HepG2 (cell line): ENCODE measurements around the gene MYO9A. TPM values are rescaled to one million over a fixed set of nuclear protein-coding genes. Genes with fewer than 3 reads are reported as not detected.

Source experiments
- ATAC-seq: fragments of 200-7000 bp; cut with Tn5 transposase; 3 replicates; pipeline ENCODE4 v1.9.1; 2020; ENCODE audit warnings: mild to moderate bottlenecking, moderate library complexity
- BruUV-seq: library from RNA; stranded (reverse); fragments of 400-500 nt; replicated peaks from 2 replicates; lab custom pipeline; 2021; lab: Mats Ljungman, UMichigan
- CTCF ChIA-PET: fragments of 300-600 bp; formaldehyde crosslinking; extraction: SDS; loops from one replicate; lab custom pipeline; 2021; ENCODE audit warnings: low total read pairs, inconsistent platforms, low intra/inter-chr PET ratio; lab: Yijun Ruan, JAX
- POLR2A ChIA-PET: fragments of 350-600 bp; sonication (Branson Sonifier 250); formaldehyde crosslinking; loops from one replicate; lab custom pipeline; 2020; ENCODE audit warnings: antibody characterized with exemption, inconsistent platforms; lab: Yijun Ruan, JAX
- DNase-seq: peaks from one replicate; pipeline ENCODE4 v3.0.0-alpha.2; 2015; ENCODE audit warnings: low spot score
- FAIRE-seq: peaks from 3 replicates; lab custom pipeline; 2011; peaks lifted over from hg19 to GRCh38; lab: Jason Lieb, UNC
- H2AFZ ChIP-seq: one replicate; pipeline ENCODE4 v1.6.1; 2011; ENCODE audit warnings: low read length, inconsistent platforms
- H3K27ac ChIP-seq: fragments of 300-600 bp; 3 replicates; pipeline ENCODE4 v1.8.0; 2011; ENCODE audit warnings: mixed run types, mild to moderate bottlenecking, mixed read lengths, low read length, inconsistent platforms; ENCODE audit not compliant: insufficient read depth; ENCODE audit errors: extremely low read length
- H3K27me3 ChIP-seq, 2 experiments: fragments of 200-600 bp in 1 of 2; 2 replicates in 1 of 2; 3 replicates in 1 of 2; pipeline versions ENCODE4 v1.6.0 to v1.8.0; 2011; ENCODE audit warnings: low read length in 2 of 2, mild to moderate bottlenecking in 2 of 2, moderate library complexity in 2 of 2, inconsistent platforms in 1 of 2; ENCODE audit not compliant: insufficient read depth in 2 of 2, control insufficient read depth in 1 of 2
- H3K36me3 ChIP-seq, 2 experiments: fragments of 200-600 bp in 1 of 2; replicated peaks in 1 of 2; 2 replicates in 1 of 2; 3 replicates in 1 of 2; pipeline versions ENCODE4 v1.5.1 to v1.8.0; 2011; ENCODE audit warnings: low read length in 2 of 2, inconsistent platforms in 1 of 2; ENCODE audit not compliant: insufficient read depth in 2 of 2, control insufficient read depth in 1 of 2
- H3K4me1 ChIP-seq: 2 replicates; pipeline ENCODE4 v1.5.1; 2012; ENCODE audit warnings: low read length, inconsistent platforms; ENCODE audit not compliant: insufficient read depth
- H3K4me2 ChIP-seq: 2 replicates; pipeline ENCODE4 v1.6.0; 2011; ENCODE audit warnings: low read depth, low read length, inconsistent platforms
- H3K4me3 ChIP-seq, 3 experiments: fragments of 200-600 bp in 1 of 3; sonication (generic), shearing (Covaris generic) in 1 of 3; replicated peaks in 1 of 3; 2 replicates each; pipeline ENCODE4 v1.5.1; 2011 to 2016; ENCODE audit warnings: low read length in 3 of 3, inconsistent platforms in 2 of 3, low read depth in 2 of 3, mild to moderate bottlenecking in 2 of 3, control low read depth in 1 of 3, mixed read lengths in 1 of 3; ENCODE audit not compliant: insufficient read depth in 1 of 3
- H3K79me2 ChIP-seq: one replicate; pipeline ENCODE4 v1.6.1; 2011; ENCODE audit warnings: low read length, inconsistent platforms; ENCODE audit not compliant: insufficient read depth
- H3K9ac ChIP-seq: 2 replicates; pipeline ENCODE4 v1.6.0; 2011; ENCODE audit warnings: mild to moderate bottlenecking, low read depth, low read length, inconsistent platforms; ENCODE audit not compliant: insufficient read depth
- H3K9me3 ChIP-seq: 2 replicates; pipeline ENCODE4 v1.5.1; 2012; ENCODE audit warnings: mild to moderate bottlenecking, low read length
- H4K20me1 ChIP-seq: 2 replicates; pipeline ENCODE4 v1.6.0; 2011; ENCODE audit warnings: inconsistent platforms, mild to moderate bottlenecking, low read length, moderate library complexity; ENCODE audit not compliant: insufficient read depth
- EZH2 ChIP-seq: conservative IDR thresholded peaks from 2 replicates; pipeline ENCODE4 v1.6.1; 2012; ENCODE audit warnings: mild to moderate bottlenecking, low read depth, low read length, moderate library complexity
- GTF2F1 ChIP-seq: fragments of 150-350 bp; IDR thresholded peaks from 2 replicates; pipeline ENCODE4 v1.6.1; 2014; ENCODE audit warnings: low read length
- HES4 ChIP-seq: sonication (generic); formaldehyde crosslinking; IDR thresholded peaks from 2 replicates; pipeline ENCODE4 v1.9.0; 2021; ENCODE audit warnings: mild to moderate bottlenecking, missing genetic modification reagents, borderline replicate concordance
- MTA3 ChIP-seq: sonication (generic); formaldehyde crosslinking; IDR thresholded peaks from 2 replicates; pipeline ENCODE4 v1.4.0; 2020; ENCODE audit warnings: missing genetic modification reagents
- NR1H2 ChIP-seq: sonication (generic); formaldehyde crosslinking; IDR thresholded peaks from 2 replicates; pipeline ENCODE4 v1.8.1; 2022; ENCODE audit warnings: low read depth, missing genetic modification reagents, borderline replicate concordance
- RFX3 ChIP-seq: IDR thresholded peaks from 2 replicates; pipeline ENCODE4 v1.6.1; 2016; ENCODE audit warnings: missing biosample characterization, missing genetic modification reagents
- SP2 ChIP-seq: sonication (generic); formaldehyde crosslinking; IDR thresholded peaks from 2 replicates; pipeline ENCODE4 v1.5.1; 2020; ENCODE audit warnings: mild to moderate bottlenecking, missing genetic modification reagents
- U2AF2 ChIP-seq: fragments of 200-400 bp; formaldehyde crosslinking; IDR thresholded peaks from 2 replicates; pipeline ENCODE4 v1.6.1; 2017; ENCODE audit warnings: low read depth, mild to moderate bottlenecking, low read length
- ZNF446 ChIP-seq: sonication (generic); formaldehyde crosslinking; IDR thresholded peaks from 2 replicates; pipeline ENCODE4 v1.5.0; 2020; ENCODE audit warnings: mild to moderate bottlenecking, missing genetic modification reagents
- ZNF672 ChIP-seq: sonication (generic); formaldehyde crosslinking; IDR thresholded peaks from 2 replicates; pipeline ENCODE4 v1.8.1; 2022; ENCODE audit warnings: missing genetic modification reagents
- WGBS: methylation state at CpG from one replicate; pipeline ENCODE4 v1.1.6; 2017; ENCODE audit warnings: low lambda C conversion rate; 5-methylcytosine and 5-hydroxymethylcytosine counted together
- in situ Hi-C: cut with HindIII; loops from 2 replicates; pipeline ENCODE4 v1.10.0; 2017; ENCODE audit warnings: low pct_unique_long_range_greater_than_20kb; ENCODE audit not compliant: extremely low pct_ligation_motif_present
- intact Hi-C: fragments of 100-400 bp; cut with micrococcal nuclease; formaldehyde crosslinking; loops from one replicate; pipeline ENCODE4 v1.10.0; 2022; ENCODE audit not compliant: unreplicated experiment
- polyA plus RNA-seq, 8 experiments: library from polyadenylated mRNA; depleted of rRNA in 3 of 8; stranded (reverse) in 7 of 8; unstranded in 1 of 8; fragments of >200 nt; fragmentation: Illumina TruSeq in 4 of 8; extraction: Trizol in 4 of 8; gene quantifications; 2 replicates each; pipeline versions ENCODE4 v1.2.1 to v1.2.3, GENCODE V29; 2011 to 2016; ENCODE audit warnings: low read depth in 4 of 8, missing spikeins in 1 of 8, mixed read lengths in 1 of 8; ENCODE audit not compliant: insufficient read depth in 1 of 8
- total RNA-seq, 5 experiments: library from RNA; depleted of rRNA; stranded (reverse); fragments of >200 nt; fragmentation: Illumina TruSeq; extraction: Trizol; gene quantifications; 2 replicates each; pipeline ENCODE4 v1.2.3, GENCODE V29; 2016; ENCODE audit warnings: low read depth in 1 of 5
- TF ChIP-seq, protein P1 (sequence below): sonication (generic); formaldehyde crosslinking; IDR thresholded peaks from 2 replicates; pipeline ENCODE4 v1.5.0; 2020; ENCODE audit warnings: mild to moderate bottlenecking, missing genetic modification reagents
- TF ChIP-seq, protein P2 (sequence below): sonication (generic); formaldehyde crosslinking; IDR thresholded peaks from 2 replicates; pipeline ENCODE4 v1.4.0; 2020; ENCODE audit warnings: missing genetic modification reagents
- TF ChIP-seq, protein P3 (sequence below): sonication (generic); formaldehyde crosslinking; IDR thresholded peaks from 2 replicates; pipeline ENCODE4 v1.5.0; 2020; ENCODE audit warnings: mild to moderate bottlenecking, missing genetic modification reagents, borderline replicate concordance
- TF ChIP-seq, protein P4 (sequence below): sonication (generic); formaldehyde crosslinking; conservative IDR thresholded peaks from 2 replicates; pipeline ENCODE4 v1.4.0; 2020; ENCODE audit warnings: missing genetic modification reagents

Gene MYO9A
- total and polyA plus RNA-seq, 2 of the 13 experiments (the other 11 are each of a cell fraction or from before 2014, with no cell fraction given), result 4.8 to 15.3 TPM

DNA sequence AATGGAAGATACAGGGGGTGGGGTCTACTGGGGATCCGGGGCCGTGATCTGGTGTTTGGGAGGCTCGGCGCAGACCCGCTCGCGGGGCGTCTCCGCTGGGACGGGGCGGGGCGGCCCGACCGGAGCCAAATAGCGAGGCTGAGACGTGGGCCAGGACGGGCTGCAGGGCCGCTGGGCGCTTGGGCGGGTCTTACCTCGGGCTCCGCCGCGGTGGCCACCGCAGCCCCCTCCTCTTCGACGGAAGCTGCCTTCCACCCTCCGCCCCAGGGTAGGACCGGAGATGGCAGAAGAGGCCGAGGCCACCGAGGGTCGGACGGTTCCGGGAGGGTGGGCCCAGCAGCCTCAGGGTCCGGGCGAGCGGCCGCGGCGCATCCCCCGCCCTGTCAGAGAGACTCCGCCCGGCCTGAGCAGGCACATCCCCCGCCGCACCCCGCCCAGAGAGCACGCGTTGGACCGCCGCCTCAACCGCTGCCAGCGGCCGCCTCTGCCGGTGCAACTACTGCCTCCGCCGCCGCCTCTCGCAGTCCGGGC, 399 bp downstream of the MYO9A start:
- BruUV-seq, result no TSS peak
- intact Hi-C loops (no loop called here), in situ Hi-C loops (no loop called here)
- Histone ChIP-seq H3K36me3 (no peaks in the 10 kb centered on the region), H2AFZ (no peak overlapping the region), H3K9me3 (no peaks in the 10 kb centered on the region), H3K4me3 (peak overlapping the region; percentile 74 to 95 (median 93)), H3K27me3 (no peaks in the 10 kb centered on the region), H3K9ac (peak overlapping the region; percentile 70), H3K27ac (peak overlapping the region; percentile 73), H3K4me2 (peak overlapping the region; percentile 96), H3K4me1 (peaks cover 26% of the 10 kb centered on the region), H3K79me2 (peaks cover 13% of the 10 kb centered on the region), H4K20me1 (no peaks in the 10 kb centered on the region)
- POLR2A ChIA-PET, result interaction anchor here (0.6 to 1.5 kb wide), 7 partner anchors 13 to 339 kb away, joined by 3 to 5 read pairs (median 3); no protein-coding TSS in a partner anchor
- whole genome bisulfite sequencing, result no CpG with 5 or more reads among the region's 59 CpGs
- FAIRE-seq, result no peak
- DNase-seq, result peak; percentile 32
- peak; percentile 83 for ATAC-seq
- CTCF ChIA-PET, result no interaction called here
- TF ChIP-seq, protein P1, sequence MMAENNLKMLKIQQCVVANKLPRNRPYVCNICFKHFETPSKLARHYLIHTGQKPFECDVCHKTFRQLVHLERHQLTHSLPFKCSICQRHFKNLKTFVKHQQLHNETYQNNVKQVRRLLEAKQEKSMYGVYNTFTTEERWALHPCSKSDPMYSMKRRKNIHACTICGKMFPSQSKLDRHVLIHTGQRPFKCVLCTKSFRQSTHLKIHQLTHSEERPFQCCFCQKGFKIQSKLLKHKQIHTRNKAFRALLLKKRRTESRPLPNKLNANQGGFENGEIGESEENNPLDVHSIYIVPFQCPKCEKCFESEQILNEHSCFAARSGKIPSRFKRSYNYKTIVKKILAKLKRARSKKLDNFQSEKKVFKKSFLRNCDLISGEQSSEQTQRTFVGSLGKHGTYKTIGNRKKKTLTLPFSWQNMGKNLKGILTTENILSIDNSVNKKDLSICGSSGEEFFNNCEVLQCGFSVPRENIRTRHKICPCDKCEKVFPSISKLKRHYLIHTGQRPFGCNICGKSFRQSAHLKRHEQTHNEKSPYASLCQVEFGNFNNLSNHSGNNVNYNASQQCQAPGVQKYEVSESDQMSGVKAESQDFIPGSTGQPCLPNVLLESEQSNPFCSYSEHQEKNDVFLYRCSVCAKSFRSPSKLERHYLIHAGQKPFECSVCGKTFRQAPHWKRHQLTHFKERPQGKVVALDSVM, result no peak
- TF ChIP-seq GTF2F1, result no peak
- TF ChIP-seq, protein P2, sequence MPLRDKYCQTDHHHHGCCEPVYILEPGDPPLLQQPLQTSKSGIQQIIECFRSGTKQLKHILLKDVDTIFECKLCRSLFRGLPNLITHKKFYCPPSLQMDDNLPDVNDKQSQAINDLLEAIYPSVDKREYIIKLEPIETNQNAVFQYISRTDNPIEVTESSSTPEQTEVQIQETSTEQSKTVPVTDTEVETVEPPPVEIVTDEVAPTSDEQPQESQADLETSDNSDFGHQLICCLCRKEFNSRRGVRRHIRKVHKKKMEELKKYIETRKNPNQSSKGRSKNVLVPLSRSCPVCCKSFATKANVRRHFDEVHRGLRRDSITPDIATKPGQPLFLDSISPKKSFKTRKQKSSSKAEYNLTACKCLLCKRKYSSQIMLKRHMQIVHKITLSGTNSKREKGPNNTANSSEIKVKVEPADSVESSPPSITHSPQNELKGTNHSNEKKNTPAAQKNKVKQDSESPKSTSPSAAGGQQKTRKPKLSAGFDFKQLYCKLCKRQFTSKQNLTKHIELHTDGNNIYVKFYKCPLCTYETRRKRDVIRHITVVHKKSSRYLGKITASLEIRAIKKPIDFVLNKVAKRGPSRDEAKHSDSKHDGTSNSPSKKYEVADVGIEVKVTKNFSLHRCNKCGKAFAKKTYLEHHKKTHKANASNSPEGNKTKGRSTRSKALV (CRISPR knock-in tag), result 0 out of 2 replicates have a peak, but pooled peaks have one; percentile 22
- TF ChIP-seq, protein P3, sequence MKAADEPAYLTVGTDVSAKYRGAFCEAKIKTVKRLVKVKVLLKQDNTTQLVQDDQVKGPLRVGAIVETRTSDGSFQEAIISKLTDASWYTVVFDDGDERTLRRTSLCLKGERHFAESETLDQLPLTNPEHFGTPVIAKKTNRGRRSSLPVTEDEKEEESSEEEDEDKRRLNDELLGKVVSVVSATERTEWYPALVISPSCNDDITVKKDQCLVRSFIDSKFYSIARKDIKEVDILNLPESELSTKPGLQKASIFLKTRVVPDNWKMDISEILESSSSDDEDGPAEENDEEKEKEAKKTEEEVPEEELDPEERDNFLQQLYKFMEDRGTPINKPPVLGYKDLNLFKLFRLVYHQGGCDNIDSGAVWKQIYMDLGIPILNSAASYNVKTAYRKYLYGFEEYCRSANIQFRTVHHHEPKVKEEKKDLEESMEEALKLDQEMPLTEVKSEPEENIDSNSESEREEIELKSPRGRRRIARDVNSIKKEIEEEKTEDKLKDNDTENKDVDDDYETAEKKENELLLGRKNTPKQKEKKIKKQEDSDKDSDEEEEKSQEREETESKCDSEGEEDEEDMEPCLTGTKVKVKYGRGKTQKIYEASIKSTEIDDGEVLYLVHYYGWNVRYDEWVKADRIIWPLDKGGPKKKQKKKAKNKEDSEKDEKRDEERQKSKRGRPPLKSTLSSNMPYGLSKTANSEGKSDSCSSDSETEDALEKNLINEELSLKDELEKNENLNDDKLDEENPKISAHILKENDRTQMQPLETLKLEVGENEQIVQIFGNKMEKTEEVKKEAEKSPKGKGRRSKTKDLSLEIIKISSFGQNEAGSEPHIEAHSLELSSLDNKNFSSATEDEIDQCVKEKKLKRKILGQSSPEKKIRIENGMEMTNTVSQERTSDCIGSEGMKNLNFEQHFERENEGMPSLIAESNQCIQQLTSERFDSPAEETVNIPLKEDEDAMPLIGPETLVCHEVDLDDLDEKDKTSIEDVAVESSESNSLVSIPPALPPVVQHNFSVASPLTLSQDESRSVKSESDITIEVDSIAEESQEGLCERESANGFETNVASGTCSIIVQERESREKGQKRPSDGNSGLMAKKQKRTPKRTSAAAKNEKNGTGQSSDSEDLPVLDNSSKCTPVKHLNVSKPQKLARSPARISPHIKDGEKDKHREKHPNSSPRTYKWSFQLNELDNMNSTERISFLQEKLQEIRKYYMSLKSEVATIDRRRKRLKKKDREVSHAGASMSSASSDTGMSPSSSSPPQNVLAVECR (CRISPR knock-in tag), result peak; percentile 77; the same call in 1 of the 2 replicates
- no peak for TF ChIP-seq NR1H2 (CRISPR knock-in tag)
- TF ChIP-seq ZNF446, result no peak
- TF ChIP-seq HES4 (CRISPR knock-in tag), result no peak
- TF ChIP-seq SP2, result no peak
- no peak for TF ChIP-seq MTA3
- no peak for TF ChIP-seq RFX3 (CRISPR knock-in tag)
- no peak for TF ChIP-seq EZH2
- TF ChIP-seq, protein P4, sequence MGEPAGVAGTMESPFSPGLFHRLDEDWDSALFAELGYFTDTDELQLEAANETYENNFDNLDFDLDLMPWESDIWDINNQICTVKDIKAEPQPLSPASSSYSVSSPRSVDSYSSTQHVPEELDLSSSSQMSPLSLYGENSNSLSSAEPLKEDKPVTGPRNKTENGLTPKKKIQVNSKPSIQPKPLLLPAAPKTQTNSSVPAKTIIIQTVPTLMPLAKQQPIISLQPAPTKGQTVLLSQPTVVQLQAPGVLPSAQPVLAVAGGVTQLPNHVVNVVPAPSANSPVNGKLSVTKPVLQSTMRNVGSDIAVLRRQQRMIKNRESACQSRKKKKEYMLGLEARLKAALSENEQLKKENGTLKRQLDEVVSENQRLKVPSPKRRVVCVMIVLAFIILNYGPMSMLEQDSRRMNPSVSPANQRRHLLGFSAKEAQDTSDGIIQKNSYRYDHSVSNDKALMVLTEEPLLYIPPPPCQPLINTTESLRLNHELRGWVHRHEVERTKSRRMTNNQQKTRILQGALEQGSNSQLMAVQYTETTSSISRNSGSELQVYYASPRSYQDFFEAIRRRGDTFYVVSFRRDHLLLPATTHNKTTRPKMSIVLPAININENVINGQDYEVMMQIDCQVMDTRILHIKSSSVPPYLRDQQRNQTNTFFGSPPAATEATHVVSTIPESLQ, result 0 out of 2 replicates have a peak, but pooled peaks have one; percentile 55
- TF ChIP-seq U2AF2, result no peak
- no peak for TF ChIP-seq ZNF672 (CRISPR knock-in tag)
